Stomach smooth muscle (tissue), 2 donors: ENCODE data around the gene FGF21.

ENCODE experiments used
- H3K27ac ChIP-seq: one replicate; pipeline ENCODE4 v1.7.0; 2013; ENCODE audit warnings: mild to moderate bottlenecking, low read length, inconsistent platforms
- H3K27me3 ChIP-seq, 2 donors: one replicate each; pipeline ENCODE4 v1.7.0; 2013; ENCODE audit warnings: low read length in 2 of 2; ENCODE audit not compliant: insufficient read depth in 2 of 2, control insufficient read depth in 1 of 2
- H3K36me3 ChIP-seq, 2 donors: one replicate each; pipeline ENCODE4 v1.7.0; 2013; ENCODE audit warnings: low read length in 2 of 2; ENCODE audit not compliant: control insufficient read depth in 2 of 2, insufficient read depth in 2 of 2
- H3K4me1 ChIP-seq: one replicate; pipeline ENCODE4 v1.7.0; 2013; ENCODE audit warnings: low read length; ENCODE audit not compliant: control insufficient read depth, insufficient read depth
- H3K4me3 ChIP-seq, 2 donors: one replicate each; pipeline ENCODE4 v1.7.0; 2013; ENCODE audit warnings: low read length in 2 of 2
- H3K9ac ChIP-seq, 2 donors: one replicate each; pipeline ENCODE4 v1.7.0; 2013; ENCODE audit warnings: low read length in 2 of 2, mild to moderate bottlenecking in 1 of 2
- H3K9me3 ChIP-seq, 2 donors: one replicate each; pipeline ENCODE4 v1.7.0; 2013; ENCODE audit warnings: low read length in 2 of 2; ENCODE audit not compliant: control insufficient read depth in 2 of 2
- donor health status: healthy.
- donor health status: Pancreatic carcinoma.

The FGF21 gene

DNA sequence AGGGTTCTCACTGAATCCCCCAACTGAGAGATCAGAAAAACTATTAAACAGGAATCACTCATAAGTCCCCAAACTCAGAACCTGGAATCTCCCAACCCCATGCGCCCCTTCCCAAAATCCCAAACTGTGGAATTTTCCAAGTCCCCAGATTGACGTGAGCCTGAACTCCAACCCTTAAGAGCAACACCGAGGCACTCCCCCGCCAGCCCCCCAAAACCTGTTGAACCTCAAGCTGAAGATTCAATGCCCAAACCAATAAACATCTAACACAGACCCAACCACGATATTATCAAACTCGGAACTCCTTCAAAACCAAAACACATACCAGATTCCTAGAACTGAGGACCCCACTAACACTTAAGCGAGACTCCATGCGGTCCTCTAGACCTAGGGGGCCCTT lies 9.2 kb upstream of the FGF21 start:
- H3K27me3 ChIP-seq = peaks cover 33 to 34% of the 10 kb centered on the region in 2 donors
- no peaks in the 10 kb centered on the region for H3K36me3 ChIP-seq
- H3K4me1 ChIP-seq = no peaks in the 10 kb centered on the region
- no peak overlapping the region for H3K9ac ChIP-seq
- H3K9me3 ChIP-seq = no peaks in the 10 kb centered on the region
- no peak overlapping the region for H3K27ac ChIP-seq
- H3K4me3 ChIP-seq = no peak overlapping the region

GRCh38 chr19:48746738-48747575 lies 8.4 kb upstream of the FGF21 start, which contains the start of gene IZUMO1:
TSS of gene IZUMO1 (minus strand) at chr19:48746909. CDS start at chr19:48745859, 1,050 bp downstream.
- peak within 1 kb of the TSS; percentile 19 to 59 for H3K4me3 ChIP-seq
- no peaks in the 10 kb centered on the region for H3K36me3 ChIP-seq
- no peak within 1 kb of the TSS for H3K27ac ChIP-seq
- no peaks in the 10 kb centered on the region for H3K4me1 ChIP-seq
- H3K9me3 ChIP-seq = no peaks in the 10 kb centered on the region
- H3K27me3 ChIP-seq = peaks cover 38 to 39% of the 10 kb centered on the region in 2 donors
- H3K9ac ChIP-seq = no peak within 1 kb of the TSS

DNA sequence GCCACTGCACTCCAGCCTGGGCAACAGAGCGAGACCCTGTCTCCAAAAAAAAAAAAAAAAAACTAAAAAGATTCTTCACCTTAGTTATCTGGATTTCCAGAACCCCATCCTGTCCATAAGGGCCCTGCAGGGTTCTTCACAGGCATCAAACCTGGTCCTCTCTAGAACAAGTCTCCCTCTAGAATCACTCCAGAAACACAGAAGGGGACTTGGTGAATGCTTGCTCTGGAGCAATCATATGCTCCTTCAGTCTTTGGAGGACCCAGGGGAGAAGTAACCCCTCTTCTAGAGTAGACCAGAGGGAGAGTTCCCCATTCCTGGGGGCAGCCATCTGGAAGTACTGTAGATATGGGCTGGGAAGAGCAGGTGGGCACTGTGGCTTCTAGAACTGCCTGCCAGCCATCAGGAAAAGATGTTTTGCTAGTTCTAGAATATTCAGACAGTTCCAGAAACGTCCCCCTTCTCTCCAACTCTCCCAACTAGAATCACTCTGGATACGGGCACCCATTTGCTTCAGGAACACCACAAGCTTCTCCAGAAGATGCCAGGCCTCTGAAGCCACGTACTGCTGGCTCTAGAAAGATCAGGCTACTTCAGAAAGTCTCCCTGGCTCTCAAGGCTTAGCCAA lies 5.6 kb upstream of the FGF21 start:
- Histone ChIP-seq H3K9ac (no peak overlapping the region), H3K27me3 (peaks cover 45 to 53% of the 10 kb centered on the region in 2 donors), H3K36me3 (no peaks in the 10 kb centered on the region), H3K4me3 (no peak overlapping the region), H3K27ac (no peak overlapping the region), H3K9me3 (no peaks in the 10 kb centered on the region), H3K4me1 (peaks cover 7% of the 10 kb centered on the region)

GRCh38 chr19:48750351-48750750 lies 5.0 kb upstream of the FGF21 start:
- no peaks in the 10 kb centered on the region for H3K9me3 ChIP-seq
- peaks cover 7% of the 10 kb centered on the region for H3K4me1 ChIP-seq
- H3K27ac ChIP-seq = no peak overlapping the region
- H3K27me3 ChIP-seq = peaks cover 46 to 52% of the 10 kb centered on the region in 2 donors
- no peak overlapping the region for H3K9ac ChIP-seq
- no peaks in the 10 kb centered on the region for H3K36me3 ChIP-seq
- no peak overlapping the region for H3K4me3 ChIP-seq

DNA sequence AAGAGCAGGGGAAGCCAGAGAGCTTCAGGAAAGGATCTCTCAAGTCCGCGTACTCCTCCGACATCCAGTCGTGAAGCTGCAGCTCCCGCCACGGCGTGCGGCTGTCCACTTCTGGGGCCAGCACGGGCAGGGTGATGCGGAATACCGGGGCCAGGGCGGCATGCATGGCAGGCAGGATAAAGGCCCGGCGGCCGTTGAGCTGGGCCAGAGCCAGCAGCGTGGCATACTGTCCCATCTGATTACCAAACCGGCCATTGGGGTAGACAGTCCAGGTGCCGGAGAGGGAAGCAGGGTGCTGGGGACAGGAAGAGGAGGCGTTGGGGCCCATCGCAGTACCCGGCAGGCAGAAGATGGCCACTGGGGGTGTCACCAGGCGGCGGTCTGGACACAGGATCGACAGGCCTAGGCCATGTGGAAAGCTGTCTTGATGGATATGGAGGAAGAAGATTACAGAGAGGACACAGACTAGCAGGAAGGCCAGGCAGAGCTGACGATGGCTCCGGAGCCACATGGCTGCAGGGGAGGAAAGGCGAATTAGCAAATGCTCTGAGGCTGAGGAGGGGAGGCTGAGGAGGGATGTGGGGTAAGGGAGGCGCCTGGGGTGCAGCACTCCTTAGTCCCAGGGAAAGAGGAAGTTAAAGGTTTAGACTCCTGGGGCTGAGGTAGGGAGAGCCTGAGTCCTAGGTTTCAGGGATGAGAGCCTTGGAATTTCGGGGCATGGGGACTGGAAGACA lies 4.4 kb upstream of the FGF21 start:
- no peak overlapping the region for H3K4me3 ChIP-seq
- H3K27ac ChIP-seq = no peak overlapping the region
- peaks cover 7% of the 10 kb centered on the region for H3K4me1 ChIP-seq
- H3K36me3 ChIP-seq = no peaks in the 10 kb centered on the region
- no peak overlapping the region for H3K9ac ChIP-seq
- no peaks in the 10 kb centered on the region for H3K9me3 ChIP-seq
- peaks cover 43 to 46% of the 10 kb centered on the region in 2 donors for H3K27me3 ChIP-seq

GRCh38 chr19:48751845-48752495 lies 3.4 kb upstream of the FGF21 start:
- Histone ChIP-seq H3K27ac (no peak overlapping the region), H3K4me3 (peak overlapping the region; percentile 53 to 64), H3K36me3 (no peaks in the 10 kb centered on the region), H3K9me3 (no peaks in the 10 kb centered on the region), H3K9ac (peak overlapping the region in 1 of 2 donors; percentile 13), H3K4me1 (peaks cover 7% of the 10 kb centered on the region), H3K27me3 (peaks cover 33 to 36% of the 10 kb centered on the region in 2 donors)

DNA sequence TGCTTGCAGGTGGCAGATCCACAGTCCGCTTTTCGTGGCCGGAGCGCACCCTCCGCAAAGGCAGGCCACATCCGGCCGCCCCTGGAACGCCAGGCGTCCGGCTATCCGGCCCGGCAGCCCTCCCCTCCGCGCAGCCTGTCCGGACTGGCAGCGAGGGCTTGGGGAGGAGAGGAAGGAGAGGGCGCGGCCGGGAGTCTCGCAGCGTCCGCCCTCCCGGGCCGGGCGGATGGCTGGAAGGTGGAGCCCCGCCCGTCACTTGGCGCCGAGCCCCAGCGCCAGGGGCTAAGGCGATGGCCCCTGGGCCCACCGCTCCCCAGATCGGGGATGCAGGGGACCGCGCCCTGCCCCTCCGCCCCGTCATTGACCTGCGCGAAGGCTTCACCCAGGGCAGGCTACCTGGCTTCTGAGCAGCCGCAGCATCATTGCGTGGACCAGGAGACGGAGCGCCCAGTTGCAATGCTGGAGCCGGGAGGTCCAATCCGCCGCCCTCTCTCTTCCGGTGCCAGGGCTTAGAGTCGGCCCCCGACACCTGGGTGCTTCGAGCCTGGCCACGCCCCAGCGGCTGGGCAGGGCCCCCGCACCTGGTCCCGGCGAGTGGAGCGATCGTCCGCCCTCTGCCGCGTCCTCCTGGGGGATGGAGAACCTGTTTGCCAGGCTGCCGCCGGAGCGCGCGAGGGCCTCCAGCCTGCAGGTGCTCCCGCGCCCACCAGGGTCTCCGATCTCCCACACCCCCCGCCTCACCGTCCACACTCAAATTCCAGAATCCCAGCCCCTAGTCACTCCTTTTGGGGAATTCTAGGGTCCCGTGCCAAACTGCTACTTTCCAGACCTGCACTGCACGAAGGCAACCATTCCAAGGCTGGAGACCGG lies 2.6 kb upstream of the FGF21 start, which contains the start of gene FUT1:
Gene FUT1 (minus strand): TSS at position 146 of the 870 bp plus-strand sequence. CDS start 1,360 bp downstream, outside the sequence.
- peak within 1 kb of the TSS; percentile 53 to 64 for H3K4me3 ChIP-seq
- peaks cover 31 to 36% of the 10 kb centered on the region in 2 donors for H3K27me3 ChIP-seq
- H3K9ac ChIP-seq = peak within 1 kb of the TSS in 1 of 2 donors; percentile 13
- H3K9me3 ChIP-seq = no peaks in the 10 kb centered on the region
- peaks cover 7% of the 10 kb centered on the region for H3K4me1 ChIP-seq
- H3K27ac ChIP-seq = no peak within 1 kb of the TSS
- H3K36me3 ChIP-seq = no peaks in the 10 kb centered on the region

GRCh38 chr19:48755787-48756186 lies 463 bp downstream of the FGF21 start:
- Histone ChIP-seq H3K4me1 (peaks cover 7% of the 10 kb centered on the region), H3K27me3 (peaks cover 16 to 23% of the 10 kb centered on the region in 2 donors), H3K27ac (no peak overlapping the region), H3K4me3 (no peak overlapping the region), H3K9ac (no peak overlapping the region), H3K36me3 (no peaks in the 10 kb centered on the region), H3K9me3 (no peaks in the 10 kb centered on the region)

- Histone ChIP-seq H3K4me1 (peaks cover 7% of the 10 kb centered on the region), H3K36me3 (no peaks in the 10 kb centered on the region), H3K9ac (no peak overlapping the region), H3K27ac (no peak overlapping the region), H3K4me3 (no peak overlapping the region), H3K27me3 (peaks cover 12 to 19% of the 10 kb centered on the region in 2 donors), H3K9me3 (no peaks in the 10 kb centered on the region)
These were observed 888 bp downstream of the FGF21 start for GRCh38 chr19:48756212-48756611.
